Immature natural killer cell (primary cell): ENCODE results near the gene EIF3F. TPM values are rescaled to one million over a fixed set of nuclear protein-coding genes. Genes with fewer than 3 reads are reported as not detected.
A peak's percentile ranks its signal among the peaks of the same experiment; 100 is the strongest.

ENCODE experiments used
- DNase-seq, 3 donors: peaks; one replicate each; pipeline ENCODE4 v3.0.0; 2022; ENCODE audit warnings: mixed read lengths in 1 of 3
- H3K27ac Mint-ChIP-seq, 6 donors: one replicate each; pipeline ENCODE4 v1.8.0; 2020; ENCODE audit warnings: mixed read lengths in 6 of 6, mild to moderate bottlenecking in 5 of 6, inconsistent platforms in 4 of 6, moderate library complexity in 3 of 6
- H3K27me3 Mint-ChIP-seq, 3 donors: one replicate each; pipeline ENCODE4 v1.8.0; 2020 to 2021; ENCODE audit warnings: low read depth in 3 of 3, mild to moderate bottlenecking in 3 of 3, mixed read lengths in 3 of 3, moderate library complexity in 3 of 3, inconsistent platforms in 1 of 3
- H3K36me3 Mint-ChIP-seq, 3 donors: one replicate each; pipeline ENCODE4 v1.8.0; 2020; ENCODE audit warnings: mixed read lengths in 3 of 3, inconsistent platforms in 2 of 3, mild to moderate bottlenecking in 2 of 3
- H3K4me1 Mint-ChIP-seq, 2 donors: one replicate each; pipeline ENCODE4 v1.8.0; 2020; ENCODE audit warnings: inconsistent platforms in 2 of 2, mild to moderate bottlenecking in 2 of 2, mixed read lengths in 2 of 2, moderate library complexity in 1 of 2
- H3K4me3 Mint-ChIP-seq, 5 donors: one replicate each; pipeline ENCODE4 v1.8.0; 2020; ENCODE audit warnings: mild to moderate bottlenecking in 5 of 5, mixed read lengths in 5 of 5, inconsistent platforms in 3 of 5, moderate library complexity in 3 of 5
- H3K9me3 Mint-ChIP-seq, 6 donors: one replicate each; pipeline ENCODE4 v1.8.0; 2020; ENCODE audit warnings: mild to moderate bottlenecking in 6 of 6, mixed read lengths in 6 of 6, inconsistent platforms in 4 of 6, moderate library complexity in 3 of 6
- polyA plus RNA-seq, 3 donors: library from polyadenylated mRNA; unstranded; fragments of 300-500 nt; fragmentation: Illumina TruSeq; gene quantifications; one replicate each; pipeline ENCODE4 v1.2.3, GENCODE V29; 2021

The EIF3F gene
- polyA plus RNA-seq, 3 donors from 2014 or later: 242 to 305 (median 262) TPM

DNA sequence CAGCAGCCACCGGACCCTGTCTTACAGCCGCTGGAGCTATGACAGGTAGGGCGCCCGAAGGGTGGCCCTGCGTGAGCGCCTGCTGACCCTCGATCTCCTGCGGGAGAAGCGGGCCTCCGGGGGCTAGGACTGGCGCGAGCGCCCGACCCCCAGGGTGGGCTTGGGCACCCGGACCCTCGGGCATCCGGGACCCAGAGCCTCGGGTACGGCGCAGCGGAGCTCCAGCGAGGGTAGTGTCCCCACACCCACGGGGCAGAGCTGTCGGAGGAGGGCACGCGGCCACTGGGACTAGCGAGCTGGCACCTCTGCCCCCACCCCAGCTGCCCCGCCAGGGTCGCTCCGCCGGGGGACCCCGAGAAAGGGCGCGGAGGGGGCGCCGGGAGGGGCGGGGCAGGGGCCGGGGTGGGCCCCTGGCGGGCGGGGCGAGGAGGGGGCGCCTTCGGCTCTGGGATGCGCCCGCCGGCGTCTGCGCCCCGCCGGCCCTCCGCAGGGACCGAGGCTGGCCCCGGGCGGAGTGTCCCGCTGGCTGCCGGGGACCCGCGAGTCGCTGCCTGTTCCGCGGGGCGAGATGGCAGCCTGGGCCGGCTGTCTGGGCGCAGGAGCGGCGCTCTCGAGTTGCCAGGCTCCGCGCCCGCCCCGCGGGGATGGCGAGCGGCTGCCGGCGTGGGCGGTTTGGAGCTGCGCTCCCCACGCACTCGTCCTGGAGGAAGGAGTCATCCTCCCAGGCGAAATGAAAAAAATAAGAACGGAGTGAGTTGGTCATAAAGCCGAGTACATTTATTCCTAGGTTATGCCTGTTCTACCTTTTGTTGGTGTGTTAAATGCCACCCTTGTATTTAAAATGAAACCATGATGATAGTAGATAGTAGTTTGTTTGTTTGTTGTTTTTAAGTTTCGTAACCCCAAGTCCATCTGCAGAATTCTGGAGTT is 32.4 kb downstream of the EIF3F start:
- H3K27ac Mint-ChIP-seq: no peak overlapping the region
- peaks cover 0 to 3% (median 0%) of the 10 kb centered on the region in 3 donors for H3K36me3 Mint-ChIP-seq
- H3K4me1 Mint-ChIP-seq: peaks cover 14 to 16% of the 10 kb centered on the region in 2 donors
- peak in 2 of 3 donors; percentile 4 to 17 for DNase-seq
- H3K9me3 Mint-ChIP-seq: peaks cover 0 to 2% (median 0%) of the 10 kb centered on the region in 6 donors
- peak overlapping the region; percentile 61 to 78 (median 77) for H3K4me3 Mint-ChIP-seq
- H3K27me3 Mint-ChIP-seq: peaks cover 10 to 37% (median 30%) of the 10 kb centered on the region in 3 donors

DNA sequence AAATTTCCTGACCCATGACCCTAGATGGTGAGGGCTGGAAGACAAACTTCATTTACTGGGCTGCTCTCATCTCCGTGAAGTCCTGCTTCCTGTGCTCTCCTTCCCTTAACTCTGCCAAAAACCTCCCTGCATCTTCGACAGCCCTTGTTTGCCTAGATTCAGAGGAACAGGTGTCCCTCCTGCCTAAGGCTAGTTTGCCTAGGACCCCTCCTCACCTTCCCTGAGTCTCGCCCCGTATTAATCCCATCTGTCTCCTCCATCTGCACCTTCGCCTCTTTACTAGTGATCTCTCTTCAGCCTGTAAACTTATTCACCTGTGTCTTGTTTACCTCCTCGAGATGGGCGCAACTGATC is 33.1 kb downstream of the EIF3F start:
- Mint-ChIP-seq H3K27me3 (peaks cover 10 to 35% (median 28%) of the 10 kb centered on the region in 3 donors), H3K4me3 (peak overlapping the region; percentile 61 to 78 (median 77)), H3K4me1 (peaks cover 14 to 16% of the 10 kb centered on the region in 2 donors), H3K9me3 (peaks cover 0 to 2% (median 0%) of the 10 kb centered on the region in 6 donors), H3K36me3 (peaks cover 0 to 3% (median 0%) of the 10 kb centered on the region in 3 donors), H3K27ac (peak overlapping the region in 3 of 6 donors; percentile 8 to 65 (median 17))
- no peak for DNase-seq

DNA sequence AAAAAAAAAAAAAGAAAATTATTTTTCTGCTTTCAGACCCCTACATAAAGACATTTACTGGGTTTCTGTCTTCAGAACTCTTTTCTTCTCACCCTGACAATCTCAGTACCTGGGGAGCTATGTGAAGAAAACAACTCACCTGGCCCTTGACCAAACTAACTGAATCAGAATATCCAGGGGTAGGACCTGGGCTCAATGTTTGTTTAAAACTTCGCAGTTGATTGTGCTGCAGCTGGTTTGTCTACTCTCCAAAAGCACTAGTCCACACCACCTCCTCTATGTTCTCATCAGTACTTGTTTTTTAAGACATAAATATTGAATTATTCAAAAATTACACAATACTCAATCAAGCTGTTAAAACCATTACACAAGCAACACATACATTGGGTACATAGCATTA is 34.8 kb downstream of the EIF3F start:
- H3K36me3 Mint-ChIP-seq: peaks cover 0 to 3% (median 0%) of the 10 kb centered on the region in 3 donors
- H3K27ac Mint-ChIP-seq: no peak overlapping the region
- H3K27me3 Mint-ChIP-seq: peaks cover 10 to 32% (median 21%) of the 10 kb centered on the region in 3 donors
- H3K4me3 Mint-ChIP-seq: peak overlapping the region in 1 of 5 donors; percentile 43
- peaks cover 0 to 2% (median 0%) of the 10 kb centered on the region in 6 donors for H3K9me3 Mint-ChIP-seq
- DNase-seq: no peak
- H3K4me1 Mint-ChIP-seq: peaks cover 14 to 16% of the 10 kb centered on the region in 2 donors

DNA sequence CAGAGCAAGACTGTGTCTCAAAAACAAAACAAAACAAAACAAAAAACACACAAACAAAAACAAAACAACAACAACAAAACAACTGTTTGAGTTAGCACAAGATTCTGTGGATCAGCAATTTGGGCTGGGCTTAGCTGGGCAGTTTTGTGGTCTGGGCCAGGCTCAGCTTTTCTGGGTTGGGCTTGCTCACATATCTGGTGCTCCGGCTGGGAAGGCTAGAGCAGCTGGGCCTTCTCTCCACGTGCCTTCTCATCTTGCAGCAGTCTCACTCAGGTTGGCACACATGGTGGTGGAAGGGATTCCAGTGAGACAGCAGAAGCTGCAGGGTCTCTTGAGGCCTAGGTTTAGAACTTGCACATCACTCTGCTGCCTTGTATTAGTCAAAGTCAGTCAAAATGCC is 35.7 kb downstream of the EIF3F start:
- H3K4me3 Mint-ChIP-seq: no peak overlapping the region
- no peak for DNase-seq
- H3K27me3 Mint-ChIP-seq: peaks cover 7 to 26% (median 16%) of the 10 kb centered on the region in 3 donors
- peaks cover 0 to 3% (median 0%) of the 10 kb centered on the region in 3 donors for H3K36me3 Mint-ChIP-seq
- peaks cover 0 to 2% (median 0%) of the 10 kb centered on the region in 6 donors for H3K9me3 Mint-ChIP-seq
- H3K4me1 Mint-ChIP-seq: peaks cover 14 to 16% of the 10 kb centered on the region in 2 donors
- H3K27ac Mint-ChIP-seq: no peak overlapping the region

DNA sequence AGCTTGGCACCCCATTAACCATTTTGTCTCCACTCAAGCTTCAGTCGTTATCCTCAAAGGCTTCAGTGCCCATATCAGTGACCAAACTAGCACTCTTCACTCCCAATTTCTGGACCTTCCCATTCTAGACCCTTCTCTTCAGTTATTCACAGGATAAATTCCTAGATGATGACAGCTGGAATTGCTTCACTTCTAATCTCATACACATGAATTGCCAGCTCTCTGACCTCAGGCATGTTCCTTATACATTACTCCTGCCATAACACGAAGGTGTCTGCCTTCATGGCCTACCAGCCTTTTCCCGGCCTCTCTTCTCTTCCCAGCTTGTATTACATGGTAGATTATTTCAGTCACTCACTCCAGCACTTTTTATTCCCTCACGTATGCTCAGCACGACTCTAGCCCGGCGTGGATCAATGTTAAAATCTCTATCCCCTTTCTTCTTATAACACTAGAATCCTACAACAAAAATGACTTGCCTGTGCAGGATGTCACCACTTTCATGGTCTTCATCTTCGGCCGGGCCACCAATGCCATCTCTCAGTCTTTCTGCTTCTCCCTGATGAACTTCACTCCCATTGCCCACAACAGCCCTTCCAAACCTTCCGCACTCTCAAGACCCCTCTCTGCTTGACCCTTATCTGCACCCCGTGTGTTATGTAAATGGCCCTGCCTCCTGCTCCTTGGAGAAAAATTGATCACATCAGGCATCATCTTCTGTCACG is 36.9 kb downstream of the EIF3F start:
- peaks cover 8 to 10% of the 10 kb centered on the region in 2 donors for H3K4me1 Mint-ChIP-seq

DNA sequence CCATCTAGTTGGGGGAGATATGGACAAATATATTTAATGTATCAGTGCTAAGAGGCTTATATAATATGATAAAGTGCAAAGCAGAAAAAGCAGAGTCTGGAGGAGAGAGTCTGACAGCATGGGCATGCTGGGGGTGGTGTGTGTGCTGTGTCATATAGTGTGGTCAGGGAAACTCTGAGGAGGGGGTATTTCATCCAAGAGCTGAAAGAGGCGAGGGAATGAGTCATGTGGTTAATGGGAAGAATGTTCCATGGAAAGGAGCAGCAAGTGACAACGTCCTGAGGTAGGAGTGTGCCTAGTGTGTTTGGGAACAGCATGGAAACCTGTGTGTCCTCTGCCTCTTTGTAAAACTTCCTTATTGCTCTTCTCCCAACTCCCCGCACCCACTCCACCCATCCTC is 38.0 kb downstream of the EIF3F start:
- DNase-seq: no peak
- peaks cover 0 to 2% (median 0%) of the 10 kb centered on the region in 6 donors for H3K9me3 Mint-ChIP-seq
- H3K27me3 Mint-ChIP-seq: peaks cover 4 to 19% (median 6%) of the 10 kb centered on the region in 3 donors
- H3K4me1 Mint-ChIP-seq: peaks cover 5 to 6% of the 10 kb centered on the region in 2 donors
- no peak overlapping the region for H3K27ac Mint-ChIP-seq
- H3K4me3 Mint-ChIP-seq: no peak overlapping the region
- H3K36me3 Mint-ChIP-seq: peaks cover 0 to 3% (median 0%) of the 10 kb centered on the region in 3 donors

More for the DNA sequence above, 36.9 kb downstream of the EIF3F start:
- DNase-seq: no peak
- Mint-ChIP-seq H3K4me3 (no peak overlapping the region), H3K27ac (no peak overlapping the region), H3K9me3 (peaks cover 0 to 2% (median 0%) of the 10 kb centered on the region in 6 donors), H3K36me3 (peaks cover 0 to 3% (median 0%) of the 10 kb centered on the region in 3 donors), H3K27me3 (peaks cover 4 to 20% (median 8%) of the 10 kb centered on the region in 3 donors)

DNA sequence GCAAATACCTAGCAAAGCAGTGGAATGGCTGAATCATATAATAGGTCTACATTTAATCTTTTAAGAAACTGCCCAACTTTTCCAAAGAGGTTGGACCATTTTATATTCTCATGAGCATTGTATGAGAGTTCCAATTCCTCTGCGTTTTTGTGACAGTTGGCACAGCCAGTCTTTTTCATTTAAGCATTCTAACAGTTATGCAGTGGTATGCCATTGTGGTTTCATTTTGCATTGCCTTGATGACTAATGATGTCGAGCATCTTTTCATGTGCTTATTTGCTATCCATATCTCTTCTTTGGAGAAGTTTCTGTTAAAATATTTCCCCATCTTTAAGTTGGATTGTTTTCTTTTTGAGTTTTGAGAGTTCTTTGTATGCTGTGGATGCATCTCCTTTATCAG is 38.7 kb downstream of the EIF3F start:
- H3K9me3 Mint-ChIP-seq: no peaks in the 10 kb centered on the region
- no peak for DNase-seq
- peaks cover 0 to 14% (median 2%) of the 10 kb centered on the region in 3 donors for H3K27me3 Mint-ChIP-seq
- no peak overlapping the region for H3K4me3 Mint-ChIP-seq
- no peak overlapping the region for H3K27ac Mint-ChIP-seq
- H3K36me3 Mint-ChIP-seq: no peaks in the 10 kb centered on the region
- no peaks in the 10 kb centered on the region for H3K4me1 Mint-ChIP-seq

DNA sequence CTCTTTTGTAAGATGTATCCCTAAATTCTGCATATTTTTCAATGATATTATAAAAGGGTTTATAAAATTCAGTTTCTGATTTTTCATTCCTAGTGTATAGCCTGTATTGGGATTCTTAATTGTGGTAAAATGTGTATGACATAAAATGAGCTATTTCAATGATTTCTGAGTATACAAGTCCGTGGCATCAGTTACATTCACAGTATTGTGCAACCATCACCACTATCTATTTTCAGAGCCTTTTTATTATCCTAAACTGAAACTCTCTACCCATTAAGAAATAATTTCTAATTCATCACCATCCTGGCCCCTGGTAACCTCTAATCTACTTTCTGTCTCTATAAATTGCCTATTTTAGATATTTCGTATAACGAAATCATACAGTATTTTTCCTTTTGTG is 39.8 kb downstream of the EIF3F start:
- no peak overlapping the region for H3K27ac Mint-ChIP-seq
- H3K4me1 Mint-ChIP-seq: no peaks in the 10 kb centered on the region
- no peaks in the 10 kb centered on the region for H3K9me3 Mint-ChIP-seq
- no peak for DNase-seq
- no peak overlapping the region for H3K4me3 Mint-ChIP-seq
- no peaks in the 10 kb centered on the region for H3K36me3 Mint-ChIP-seq
- H3K27me3 Mint-ChIP-seq: peaks cover 0 to 12% (median 2%) of the 10 kb centered on the region in 3 donors

DNA sequence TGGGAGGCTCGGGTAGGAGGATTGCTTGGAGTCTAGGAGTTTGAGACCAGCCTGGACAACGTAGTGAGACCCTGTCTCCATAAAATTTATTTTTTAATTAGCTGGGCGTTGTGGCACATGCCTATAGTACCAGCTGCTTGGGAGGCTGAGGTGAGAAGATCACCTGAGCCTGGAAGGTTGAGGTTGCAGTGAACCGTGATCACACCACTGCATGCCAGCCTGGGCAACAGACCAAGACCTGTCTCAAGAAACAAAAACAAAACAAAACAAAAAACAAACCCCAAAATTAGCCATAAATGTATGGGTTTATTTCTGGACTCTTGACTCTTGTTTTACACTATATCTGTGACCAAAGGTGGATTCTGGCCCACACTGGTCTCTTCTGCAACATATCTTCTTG is 41.6 kb downstream of the EIF3F start:
- no peaks in the 10 kb centered on the region for H3K9me3 Mint-ChIP-seq
- no peak for DNase-seq
- H3K36me3 Mint-ChIP-seq: no peaks in the 10 kb centered on the region
- peaks cover 4 to 8% of the 10 kb centered on the region in 2 donors for H3K4me1 Mint-ChIP-seq
- peaks cover 2 to 14% (median 9%) of the 10 kb centered on the region in 3 donors for H3K27me3 Mint-ChIP-seq
- no peak overlapping the region for H3K4me3 Mint-ChIP-seq
- no peak overlapping the region for H3K27ac Mint-ChIP-seq

DNA sequence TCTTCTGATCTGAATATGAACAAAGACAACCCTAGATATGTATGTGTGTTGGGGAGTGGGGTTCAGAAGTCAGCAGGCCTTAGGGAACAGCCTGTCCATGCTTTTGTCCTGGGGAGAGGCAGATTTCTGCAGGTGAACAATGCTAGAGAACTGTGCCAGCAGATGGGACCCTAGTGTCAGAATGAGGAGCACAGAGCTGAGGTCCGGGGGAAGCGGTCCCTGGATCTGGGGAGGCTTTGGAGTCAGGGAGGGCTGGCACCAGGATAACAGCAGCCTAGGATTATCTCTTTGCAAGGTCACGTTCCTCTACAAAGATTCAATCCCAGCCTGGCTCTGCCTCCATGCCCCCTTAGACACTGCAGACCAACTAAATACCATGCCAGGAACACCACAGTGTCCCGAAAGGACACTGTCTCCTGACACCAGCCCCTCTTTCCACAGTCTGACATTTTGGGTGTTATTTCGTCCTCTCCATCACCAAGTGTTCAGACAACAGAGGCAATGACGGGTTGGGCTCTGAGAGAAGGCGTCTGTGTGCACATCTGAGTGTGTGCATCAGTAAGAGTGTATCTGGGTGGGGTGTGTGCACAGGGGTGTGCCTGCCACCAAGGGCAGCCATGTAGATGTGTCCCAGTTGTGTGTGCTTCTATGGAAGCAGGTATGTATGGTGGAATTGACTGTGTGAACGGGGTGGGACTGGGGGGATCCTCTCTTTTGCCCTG is 43.5 kb downstream of the EIF3F start:
- DNase-seq: no peak
- no peaks in the 10 kb centered on the region for H3K9me3 Mint-ChIP-seq
- peaks cover 2 to 14% (median 9%) of the 10 kb centered on the region in 3 donors for H3K27me3 Mint-ChIP-seq
- H3K36me3 Mint-ChIP-seq: no peaks in the 10 kb centered on the region
- H3K4me3 Mint-ChIP-seq: no peak overlapping the region
- H3K4me1 Mint-ChIP-seq: peaks cover 4 to 8% of the 10 kb centered on the region in 2 donors
- no peak overlapping the region for H3K27ac Mint-ChIP-seq

DNA sequence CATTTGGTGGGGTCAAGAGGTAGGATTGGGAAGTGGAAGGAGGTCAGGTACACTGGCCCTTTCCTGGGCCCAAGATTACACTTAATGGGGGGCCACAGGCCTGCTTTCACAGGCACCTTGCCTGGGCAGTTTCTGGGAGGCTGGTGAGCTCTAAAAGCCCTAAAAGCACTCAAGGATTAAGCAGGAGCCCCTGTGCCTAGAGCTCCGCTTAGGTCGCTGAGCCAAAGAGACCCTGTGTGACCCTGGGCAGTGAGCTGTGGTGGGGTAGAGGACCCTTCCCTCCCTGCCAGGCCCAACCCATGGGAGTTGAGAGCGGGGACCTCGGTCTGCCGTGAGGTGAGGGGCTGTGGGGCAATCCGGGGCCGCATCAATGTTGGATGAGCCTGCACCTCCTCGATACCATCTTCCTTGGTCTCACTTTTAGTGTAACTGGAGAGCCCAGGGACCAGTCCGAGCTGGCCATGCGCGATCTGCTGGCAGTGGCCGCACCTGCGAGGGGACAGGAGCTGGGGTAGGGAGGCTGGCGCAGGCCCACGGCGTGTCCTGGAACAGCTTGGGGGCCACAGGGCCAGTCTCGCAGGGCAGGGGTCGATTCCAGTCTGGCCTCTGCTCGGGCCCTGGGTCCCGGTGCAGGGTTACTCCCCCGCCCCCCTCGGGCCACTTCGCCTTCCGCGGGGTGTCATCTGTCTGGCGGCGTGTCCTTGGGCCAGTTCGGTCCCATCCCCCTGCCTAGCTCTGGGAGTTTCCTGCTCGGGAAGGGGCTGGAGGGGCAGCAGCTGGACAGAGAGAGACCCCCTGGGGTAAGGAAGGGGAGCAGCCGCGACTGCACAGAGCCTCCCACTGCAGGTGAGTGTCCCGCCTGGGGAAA is 44.3 kb downstream of the EIF3F start:
- Mint-ChIP-seq H3K9me3 (no peaks in the 10 kb centered on the region), H3K27ac (no peak overlapping the region), H3K4me1 (peaks cover 4 to 8% of the 10 kb centered on the region in 2 donors), H3K27me3 (peaks cover 2 to 12% (median 9%) of the 10 kb centered on the region in 3 donors), H3K36me3 (no peaks in the 10 kb centered on the region), H3K4me3 (no peak overlapping the region)
- DNase-seq: no peak

DNA sequence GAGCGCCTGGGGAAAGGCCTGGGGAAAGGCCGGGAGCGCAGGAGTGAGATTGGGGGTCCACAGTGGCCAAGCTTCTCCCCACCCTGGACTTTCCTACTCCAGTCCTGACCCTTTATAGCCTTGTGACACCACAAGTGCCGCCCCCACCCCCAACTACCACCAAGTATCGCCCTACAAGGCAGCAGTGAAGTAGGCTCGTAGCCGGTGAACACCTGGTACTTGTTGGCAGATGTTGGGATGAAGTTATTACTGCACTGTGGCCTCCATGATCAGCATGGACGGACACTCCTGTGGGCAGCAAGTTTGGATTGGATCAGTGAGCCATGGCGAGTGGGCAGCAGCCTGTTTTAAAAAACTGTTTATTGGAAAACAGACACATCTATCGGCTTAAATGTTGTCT is 45.0 kb downstream of the EIF3F start:
- peaks cover 2 to 10% (median 9%) of the 10 kb centered on the region in 3 donors for H3K27me3 Mint-ChIP-seq
- H3K9me3 Mint-ChIP-seq: no peaks in the 10 kb centered on the region
- H3K36me3 Mint-ChIP-seq: no peaks in the 10 kb centered on the region
- no peak for DNase-seq
- no peak overlapping the region for H3K27ac Mint-ChIP-seq
- no peak overlapping the region for H3K4me3 Mint-ChIP-seq
- H3K4me1 Mint-ChIP-seq: peaks cover 4 to 8% of the 10 kb centered on the region in 2 donors
